ENCODE data around the gene DNAJC11.

DNA sequence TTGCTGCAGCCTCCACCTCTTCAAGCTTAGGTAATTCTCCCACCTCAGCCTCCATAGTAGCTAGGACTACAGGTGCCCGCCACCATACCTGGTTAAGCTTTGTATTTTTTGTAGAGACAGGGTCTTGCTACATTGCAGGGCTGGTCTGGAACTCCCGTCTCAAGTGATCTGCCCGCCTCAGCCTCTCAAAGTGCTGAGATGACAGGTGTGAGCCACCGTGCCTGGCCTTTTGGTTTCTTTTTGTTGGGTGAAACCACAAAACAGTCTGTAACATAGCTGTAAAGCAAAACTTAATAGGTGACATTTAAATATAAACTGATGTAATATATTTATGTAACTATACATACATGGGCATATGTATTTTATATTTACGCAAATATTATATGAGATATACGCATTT is 3.1 kb upstream of the DNAJC11 start:
- TF ChIP-seq, protein P1, sequence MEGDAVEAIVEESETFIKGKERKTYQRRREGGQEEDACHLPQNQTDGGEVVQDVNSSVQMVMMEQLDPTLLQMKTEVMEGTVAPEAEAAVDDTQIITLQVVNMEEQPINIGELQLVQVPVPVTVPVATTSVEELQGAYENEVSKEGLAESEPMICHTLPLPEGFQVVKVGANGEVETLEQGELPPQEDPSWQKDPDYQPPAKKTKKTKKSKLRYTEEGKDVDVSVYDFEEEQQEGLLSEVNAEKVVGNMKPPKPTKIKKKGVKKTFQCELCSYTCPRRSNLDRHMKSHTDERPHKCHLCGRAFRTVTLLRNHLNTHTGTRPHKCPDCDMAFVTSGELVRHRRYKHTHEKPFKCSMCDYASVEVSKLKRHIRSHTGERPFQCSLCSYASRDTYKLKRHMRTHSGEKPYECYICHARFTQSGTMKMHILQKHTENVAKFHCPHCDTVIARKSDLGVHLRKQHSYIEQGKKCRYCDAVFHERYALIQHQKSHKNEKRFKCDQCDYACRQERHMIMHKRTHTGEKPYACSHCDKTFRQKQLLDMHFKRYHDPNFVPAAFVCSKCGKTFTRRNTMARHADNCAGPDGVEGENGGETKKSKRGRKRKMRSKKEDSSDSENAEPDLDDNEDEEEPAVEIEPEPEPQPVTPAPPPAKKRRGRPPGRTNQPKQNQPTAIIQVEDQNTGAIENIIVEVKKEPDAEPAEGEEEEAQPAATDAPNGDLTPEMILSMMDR (IDR thresholded peaks at IDR 0.05; ENCODE audit: low read depth, low read length): no peak
- no peak for TF ChIP-seq EZH2phosphoT487 (IDR thresholded peaks at IDR 0.05; ENCODE audit: low read depth)
